Bronchial smooth muscle cell (primary cell): ENCODE measurements around the gene SELENOO. TPM values are rescaled to one million over a fixed set of nuclear protein-coding genes. Genes with fewer than 3 reads are reported as not detected.

ENCODE experiments used
- total RNA-seq: library from RNA; depleted of rRNA; stranded (reverse); fragments of >200 nt; gene quantifications from 2 replicates; pipeline ENCODE4 v1.2.1, GENCODE V29; 2014

Gene SELENOO, protein sequence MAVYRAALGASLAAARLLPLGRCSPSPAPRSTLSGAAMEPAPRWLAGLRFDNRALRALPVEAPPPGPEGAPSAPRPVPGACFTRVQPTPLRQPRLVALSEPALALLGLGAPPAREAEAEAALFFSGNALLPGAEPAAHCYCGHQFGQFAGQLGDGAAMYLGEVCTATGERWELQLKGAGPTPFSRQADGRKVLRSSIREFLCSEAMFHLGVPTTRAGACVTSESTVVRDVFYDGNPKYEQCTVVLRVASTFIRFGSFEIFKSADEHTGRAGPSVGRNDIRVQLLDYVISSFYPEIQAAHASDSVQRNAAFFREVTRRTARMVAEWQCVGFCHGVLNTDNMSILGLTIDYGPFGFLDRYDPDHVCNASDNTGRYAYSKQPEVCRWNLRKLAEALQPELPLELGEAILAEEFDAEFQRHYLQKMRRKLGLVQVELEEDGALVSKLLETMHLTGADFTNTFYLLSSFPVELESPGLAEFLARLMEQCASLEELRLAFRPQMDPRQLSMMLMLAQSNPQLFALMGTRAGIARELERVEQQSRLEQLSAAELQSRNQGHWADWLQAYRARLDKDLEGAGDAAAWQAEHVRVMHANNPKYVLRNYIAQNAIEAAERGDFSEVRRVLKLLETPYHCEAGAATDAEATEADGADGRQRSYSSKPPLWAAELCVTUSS
- total RNA-seq: 18.0 and 23.0 TPM in 2 replicates

GRCh38 chr22:50200461-50201190 lies at the start of gene SELENOO:
TSS of gene SELENOO (plus strand) at chr22:50201011. CDS start at chr22:50201037, 26 bp downstream.

DNA sequence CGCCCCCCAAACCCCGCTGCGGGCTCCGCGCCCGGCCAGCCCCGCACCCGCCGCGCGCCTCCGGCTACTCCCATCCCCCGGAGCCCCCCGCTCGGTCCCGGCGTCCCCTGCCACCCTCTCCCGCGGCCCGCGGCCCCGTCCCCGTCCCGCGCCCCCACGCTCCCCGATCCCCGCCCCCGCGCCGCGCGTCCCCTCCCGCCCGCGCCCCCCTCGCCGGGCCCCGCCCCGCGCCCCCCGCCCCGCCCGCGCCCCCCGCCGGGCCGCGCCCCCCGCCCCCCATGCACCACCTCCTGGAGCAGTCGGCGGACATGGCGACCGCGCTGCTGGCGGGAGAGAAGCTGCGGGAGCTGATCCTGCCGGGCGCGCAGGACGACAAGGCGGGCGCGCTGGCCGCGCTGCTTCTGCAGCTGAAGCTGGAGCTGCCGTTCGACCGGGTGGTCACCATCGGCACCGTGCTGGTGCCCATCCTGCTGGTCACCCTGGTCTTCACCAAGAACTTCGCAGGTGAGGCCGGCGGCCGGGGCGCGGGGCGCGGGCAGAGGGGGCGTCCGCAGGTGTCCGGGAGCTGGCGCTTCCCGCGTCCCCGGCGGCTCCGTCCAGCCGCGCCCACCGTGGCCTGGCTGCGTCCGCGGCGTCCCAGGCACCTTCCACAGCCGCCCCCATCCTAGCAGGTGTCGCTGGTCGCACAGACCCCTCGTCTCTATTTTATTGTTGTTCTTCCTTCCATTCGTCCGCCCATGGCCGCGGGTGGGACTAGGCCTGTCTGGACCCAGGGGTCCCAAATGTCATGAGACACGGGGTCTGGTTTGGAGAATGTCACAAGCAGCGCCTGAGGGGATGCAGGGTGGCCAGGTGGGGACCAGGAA lies 30.1 kb upstream of the SELENOO start, which contains the start of gene PANX2:
Gene PANX2 (plus strand): TSS at position 279 of the 866 bp plus-strand sequence. CDS start 0 bp downstream, at position 279.

DNA sequence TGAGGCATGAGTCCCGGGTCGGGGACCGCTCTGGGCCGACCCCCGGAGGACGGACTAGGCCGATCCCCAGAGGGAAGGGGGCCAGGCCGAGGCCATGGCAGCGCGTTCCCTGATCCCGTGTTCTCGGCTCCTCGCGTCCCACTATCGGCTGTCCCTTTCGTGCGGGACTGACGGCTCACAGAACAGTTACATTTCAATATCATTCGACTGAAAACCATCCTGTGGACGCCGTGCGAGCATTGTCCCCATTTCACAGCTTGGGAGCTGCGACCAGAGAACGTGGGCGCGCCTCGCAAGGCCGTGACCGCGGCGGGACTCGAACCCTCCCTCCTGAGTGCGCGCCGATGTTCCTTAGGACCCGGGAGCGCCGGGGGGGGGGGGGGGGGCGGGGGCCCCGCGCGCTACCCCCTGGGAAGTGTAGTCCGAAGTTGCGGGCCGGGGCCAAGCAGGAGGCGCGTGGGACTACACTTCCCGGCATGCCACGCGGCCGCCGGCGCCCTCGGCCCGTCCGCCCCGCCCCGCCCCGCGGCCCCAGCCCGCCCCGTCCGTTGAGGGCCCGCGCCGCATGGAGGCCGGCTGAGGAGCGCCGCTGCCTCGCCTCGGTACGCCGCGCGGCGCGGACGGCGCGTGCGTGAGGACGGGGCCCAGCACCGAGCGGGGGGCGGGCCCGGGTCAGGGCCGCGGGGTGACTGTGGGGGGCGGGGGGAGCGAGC lies 15.3 kb upstream of the SELENOO start, which contains the start of gene TRABD:
Gene TRABD (plus strand): TSS at position 539 of the 713 bp plus-strand sequence. CDS start 7,148 bp downstream, outside the sequence.

DNA sequence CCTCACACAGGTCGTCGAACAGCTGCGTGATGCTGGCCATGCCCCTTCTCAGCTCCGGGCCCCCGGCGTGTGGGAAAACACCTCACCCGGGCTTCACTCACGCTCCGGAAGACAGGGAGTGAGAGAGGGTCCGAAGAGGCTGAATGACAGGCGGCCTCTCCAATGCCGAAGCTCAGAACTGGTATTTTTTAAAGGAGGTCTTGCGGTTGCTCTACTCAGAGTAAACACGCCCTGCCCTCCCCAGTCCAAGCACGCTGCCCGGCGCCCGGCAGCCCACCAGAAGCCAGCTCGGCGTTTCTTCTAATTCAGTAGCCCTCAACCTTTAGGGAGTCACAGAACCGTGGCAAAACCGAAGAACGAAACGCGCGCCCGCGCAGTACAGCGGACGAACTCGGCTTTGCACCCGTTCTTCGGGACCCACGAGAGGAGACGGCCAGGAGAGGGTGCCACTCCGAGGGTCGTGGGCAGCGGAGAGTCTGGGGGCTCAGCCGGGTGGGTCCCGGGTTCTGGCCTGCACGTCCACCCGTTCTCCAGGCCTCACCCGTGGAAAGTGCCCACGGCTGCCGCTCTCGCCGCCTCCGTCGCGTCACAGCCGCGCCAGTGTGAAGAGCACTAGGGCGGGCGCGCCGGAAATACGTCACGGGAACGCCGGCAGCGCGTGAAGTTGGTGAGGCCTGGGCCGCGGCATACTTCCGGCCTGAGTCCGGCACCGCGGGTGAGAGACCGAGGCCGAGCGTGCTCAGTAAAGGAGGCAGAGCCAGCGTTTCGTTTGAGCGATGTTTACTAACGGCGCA lies 43.8 kb downstream of the SELENOO start, which contains the start of gene TUBGCP6:
Gene TUBGCP6 (minus strand): TSS at position 604 of the 794 bp plus-strand sequence. CDS start 564 bp downstream, at position 40.

GRCh38 chr22:50250555-50251476 lies 50.0 kb downstream of the SELENOO start, which contains the start of gene HDAC10:
TSS of gene HDAC10 (minus strand) at chr22:50251265. CDS start at chr22:50251032, 233 bp downstream.

DNA sequence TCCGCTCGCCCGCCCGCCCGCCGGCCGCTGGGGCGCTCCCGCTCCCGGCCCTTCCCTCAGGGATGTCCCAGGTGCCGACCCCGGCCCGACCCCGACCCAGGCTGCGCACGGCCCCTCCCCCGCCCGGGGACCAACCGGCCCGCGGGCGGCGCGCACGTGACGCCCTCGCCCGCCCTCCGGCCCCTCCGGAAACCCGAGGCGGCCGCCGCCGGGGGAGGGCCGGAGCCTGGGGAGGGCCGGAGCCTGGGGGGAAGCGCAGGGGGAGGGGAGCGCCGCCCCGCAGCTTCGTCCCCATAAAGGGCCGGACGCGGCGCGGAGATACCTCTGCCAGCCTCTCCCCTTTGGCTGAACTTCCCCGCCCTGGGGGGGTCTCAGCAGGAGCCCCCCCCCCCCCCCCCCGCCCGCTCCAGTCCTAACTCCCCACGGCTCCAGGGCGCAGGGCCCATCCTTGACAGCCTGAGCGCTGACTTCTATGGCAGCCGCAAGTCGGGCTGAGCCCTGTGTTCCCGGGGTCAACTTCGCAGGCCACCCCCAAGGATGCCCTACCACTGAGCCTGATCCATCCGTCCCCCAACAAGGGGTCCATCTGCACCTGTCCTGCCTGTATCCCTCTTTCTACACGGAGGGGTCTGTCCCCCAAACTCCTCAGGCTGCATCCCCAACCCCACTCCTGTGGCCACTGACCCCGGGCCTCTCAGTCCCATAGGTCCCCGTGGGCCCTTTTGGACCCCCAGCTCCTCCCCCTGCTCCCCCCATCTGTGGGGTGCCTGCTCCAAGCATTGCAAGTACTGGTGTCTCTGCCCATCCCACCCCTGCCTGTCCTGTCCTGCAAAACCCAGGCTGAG lies 61.0 kb downstream of the SELENOO start, which contains the start of gene MAPK12:
Gene MAPK12 (minus strand): TSS at position 69 of the 845 bp plus-strand sequence. CDS start 174 bp downstream, outside the sequence.

Other genes with a start within 250 kb of the SELENOO start
- gene PIM3, start 240.2 kb upstream of the SELENOO start, total RNA-seq: 18.0 and 24.2 TPM in 2 replicates
- not detected in 2 replicates for gene IL17REL, start 188.2 kb upstream of the SELENOO start, total RNA-seq
- not detected in 2 replicates for gene TTLL8, start 142.7 kb upstream of the SELENOO start, total RNA-seq
- gene MLC1, start 115.6 kb upstream of the SELENOO start, total RNA-seq: not detected in 2 replicates
- 1.1 and 1.5 TPM in 2 replicates for gene MOV10L1, start 111.0 kb upstream of the SELENOO start, total RNA-seq
- gene PANX2, start 30.3 kb upstream of the SELENOO start, total RNA-seq: 0.16 and 0.52 TPM in 2 replicates
- gene TRABD, start 15.1 kb upstream of the SELENOO start, total RNA-seq: 15.3 and 20.3 TPM in 2 replicates
- 24.7 and 29.6 TPM in 2 replicates for gene TUBGCP6, start 44.0 kb downstream of the SELENOO start, total RNA-seq
- 25.7 and 37.8 TPM in 2 replicates for gene HDAC10, start 50.3 kb downstream of the SELENOO start, total RNA-seq
- gene MAPK12, start 60.7 kb downstream of the SELENOO start, total RNA-seq: 26.0 and 26.6 TPM in 2 replicates
- 9.9 and 11.1 TPM in 2 replicates for gene MAPK11, start 69.4 kb downstream of the SELENOO start, total RNA-seq
- 127 and 183 TPM in 2 replicates for gene PLXNB2, start 106.6 kb downstream of the SELENOO start, total RNA-seq
- 1.8 and 2.4 TPM in 2 replicates for gene DENND6B, start 126.0 kb downstream of the SELENOO start, total RNA-seq
- gene PPP6R2, start 142.3 kb downstream of the SELENOO start, total RNA-seq: 44.6 and 45.2 TPM in 2 replicates